ENCODE data around the gene ZNF239. TPM values are rescaled to one million over a fixed set of nuclear protein-coding genes. Genes with fewer than 3 reads are reported as not detected.
"Not testable (repeated sequence)": the region's sequence is repeated elsewhere in the genome, so short reads cannot be mapped to it uniquely, and the experiment has no call there.

ZNF239 gene
- total RNA-seq, 1 donor from 2014 or later = 5.5 TPM

DNA sequence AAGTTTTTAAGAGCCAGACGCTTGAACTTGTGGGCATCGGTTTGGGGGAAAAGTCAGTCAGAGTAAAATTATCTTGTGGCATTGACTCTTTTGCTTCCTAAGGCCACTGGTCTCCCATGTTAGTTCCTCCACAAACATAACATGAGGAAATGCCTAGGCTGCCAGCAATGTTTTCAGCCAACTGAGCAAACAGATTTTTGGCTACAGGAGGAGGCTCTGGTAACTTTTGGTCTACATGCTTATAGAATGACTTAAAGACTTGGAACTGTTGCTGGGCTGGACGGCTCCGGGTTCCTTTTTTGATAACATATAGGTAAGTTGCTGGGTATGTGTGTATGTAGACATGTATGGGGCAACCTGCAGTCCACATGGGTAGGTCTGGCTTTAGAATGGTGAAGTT, 9.6 kb upstream of the ZNF239 start:
- no peak for DNase-seq (ENCODE audit: low spot score)

DNA sequence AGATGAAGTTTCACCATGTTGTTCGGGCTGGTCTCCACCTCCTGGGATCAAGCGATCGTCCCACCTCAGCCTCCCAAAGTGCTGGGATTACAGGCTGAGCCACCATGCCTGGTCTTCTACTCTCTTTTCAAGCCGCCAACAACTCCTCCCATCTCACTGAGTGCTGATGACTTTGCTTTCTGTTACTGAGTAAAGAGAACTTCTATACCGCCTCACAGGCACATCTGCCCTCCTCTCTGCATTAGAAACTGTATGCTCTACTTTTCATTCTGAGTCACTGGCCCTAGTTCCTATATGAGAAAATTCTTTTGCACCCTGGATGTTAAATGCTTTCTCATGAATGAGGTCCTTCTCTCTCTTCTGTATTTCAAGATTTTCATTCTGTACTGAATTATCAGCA, 2.2 kb upstream of the ZNF239 start:
- DNase-seq (ENCODE audit: low spot score) = no peak

DNA sequence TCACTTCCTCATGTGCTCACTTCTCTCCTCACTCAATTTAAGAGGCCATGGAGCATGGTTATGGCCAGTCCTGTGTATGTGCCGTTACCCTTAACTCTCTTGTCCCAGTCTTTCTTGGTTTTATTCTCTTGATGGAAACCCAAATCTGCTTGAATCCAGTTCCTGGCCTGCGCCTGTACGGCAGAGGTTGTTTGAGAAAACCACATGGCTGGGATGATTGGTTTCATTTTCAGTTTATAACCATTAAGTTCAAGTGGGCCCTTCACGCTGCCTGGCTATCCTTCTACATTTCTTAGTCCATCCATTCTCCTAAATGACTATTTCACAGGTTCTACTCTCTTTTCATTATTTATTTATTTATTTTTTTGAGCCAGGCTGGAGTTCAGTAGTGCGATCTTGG, 1.6 kb upstream of the ZNF239 start:
- DNase-seq (ENCODE audit: low spot score) = no peak

DNA sequence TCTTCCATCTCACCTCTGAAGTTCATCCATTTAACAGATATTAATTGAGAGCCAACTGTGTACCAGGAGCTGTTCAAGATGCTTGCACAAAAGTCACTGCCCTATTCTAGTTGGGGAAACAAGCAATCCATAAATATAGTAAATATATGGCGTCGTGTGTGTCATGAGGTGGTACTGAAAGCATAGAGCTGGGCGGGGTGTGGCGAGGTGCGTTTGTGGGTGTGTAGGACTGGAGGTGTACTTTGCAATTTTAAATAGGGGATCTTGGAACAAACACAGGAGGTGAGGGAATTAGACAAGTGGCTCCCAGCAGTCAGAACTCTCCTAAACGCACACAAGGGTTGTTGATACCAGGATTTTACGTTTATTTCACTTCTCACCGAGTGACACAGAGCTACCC, 490 bp upstream of the ZNF239 start:
- DNase-seq (ENCODE audit: low spot score) = no peak

DNA sequence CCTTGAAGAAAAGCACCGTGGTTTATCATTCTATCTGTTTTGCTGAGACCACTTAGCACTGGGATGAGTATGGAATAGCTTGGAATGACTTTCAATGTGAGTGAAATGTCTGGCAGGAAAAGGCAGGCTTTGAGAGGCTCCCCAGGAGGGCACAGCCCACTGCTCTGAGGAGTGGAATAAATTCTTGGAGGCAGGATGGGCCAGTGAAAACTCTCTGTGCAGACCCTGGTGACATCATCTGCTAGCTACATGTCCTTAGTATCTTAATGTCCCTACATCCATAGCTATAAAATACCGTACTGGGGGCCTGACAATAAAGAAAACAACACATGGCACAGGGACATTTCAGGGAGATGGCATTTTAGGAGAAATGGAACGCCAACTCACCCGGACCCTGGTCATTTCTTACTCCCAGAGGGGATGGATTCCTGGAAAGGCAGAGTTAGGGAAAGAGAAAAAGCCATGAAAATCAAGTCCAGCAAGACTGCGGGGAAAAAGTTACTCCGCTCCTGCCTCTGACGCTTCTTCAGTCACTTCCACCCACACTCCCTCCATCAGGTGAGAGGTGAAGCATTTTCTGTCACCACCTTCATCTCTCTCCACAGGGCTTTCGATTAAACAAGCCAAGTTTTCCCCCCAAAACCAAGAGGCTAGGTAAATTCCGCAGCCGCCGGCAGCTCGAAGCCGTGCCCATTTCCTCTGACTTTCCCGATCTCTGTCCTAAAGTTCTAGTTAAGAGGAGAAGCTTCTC, 991 bp downstream of the ZNF239 start:
- DNase-seq (ENCODE audit: low spot score) = no peak

DNA sequence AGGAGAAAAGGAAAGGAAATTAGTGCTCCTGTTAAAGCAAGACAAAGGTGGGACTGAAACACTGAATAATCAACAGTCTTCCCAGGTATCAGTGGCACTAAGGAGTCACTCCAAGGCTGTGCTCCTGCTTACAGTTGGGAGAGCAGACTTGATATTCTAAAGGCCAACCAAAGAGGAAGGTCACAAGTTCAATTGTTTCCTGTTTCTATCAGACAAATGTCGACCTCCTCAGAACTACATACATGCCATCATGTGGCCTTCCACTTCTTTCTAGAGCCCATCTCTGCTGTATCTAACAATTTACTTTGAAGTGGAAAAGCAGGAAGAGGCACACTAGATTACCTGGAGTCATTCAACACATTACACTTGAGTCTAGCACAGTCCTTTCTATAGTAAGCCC, 3.4 kb downstream of the ZNF239 start:
- DNase-seq (ENCODE audit: low spot score) = no peak

DNA sequence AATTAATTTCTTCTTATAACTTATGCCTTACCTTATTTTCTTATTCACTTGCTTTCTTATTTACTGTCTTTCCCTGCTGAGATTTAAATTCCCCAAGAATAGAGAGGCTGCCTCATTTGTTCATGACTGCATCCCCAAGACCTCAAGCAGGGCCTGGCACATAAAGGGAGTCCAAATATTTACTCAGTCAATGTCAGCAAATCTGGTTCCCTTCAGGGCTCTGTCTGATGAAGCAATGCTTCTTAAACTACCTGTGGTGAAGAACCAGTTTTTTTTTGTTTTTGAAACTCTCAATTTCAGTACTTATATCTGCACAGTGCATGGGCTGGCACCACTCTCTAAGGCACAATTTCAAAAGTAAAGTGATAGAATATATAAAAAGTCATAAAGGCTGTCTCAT, 4.7 kb downstream of the ZNF239 start:
- DNase-seq (ENCODE audit: low spot score) = no peak

DNA sequence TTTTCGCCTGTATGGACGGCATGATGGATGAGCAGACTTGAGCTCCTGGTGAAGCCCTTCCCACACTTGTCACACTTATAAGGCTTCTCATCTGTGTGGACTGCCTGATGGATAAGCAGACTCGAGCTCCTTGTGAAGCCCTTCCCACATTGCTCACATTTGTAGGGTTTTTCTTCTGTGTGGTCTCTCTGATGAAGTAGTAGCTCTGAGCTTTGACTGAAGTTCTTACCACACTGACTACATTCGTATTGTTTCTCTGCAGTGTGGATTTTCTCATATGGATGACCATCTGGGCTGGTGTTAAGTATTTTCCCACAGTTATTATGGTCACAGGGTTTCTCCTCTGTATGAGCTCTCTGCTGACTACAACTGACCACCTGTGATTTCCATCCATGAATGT, 17.2 kb downstream of the ZNF239 start:
- DNase-seq (ENCODE audit: low spot score) = no peak

DNA sequence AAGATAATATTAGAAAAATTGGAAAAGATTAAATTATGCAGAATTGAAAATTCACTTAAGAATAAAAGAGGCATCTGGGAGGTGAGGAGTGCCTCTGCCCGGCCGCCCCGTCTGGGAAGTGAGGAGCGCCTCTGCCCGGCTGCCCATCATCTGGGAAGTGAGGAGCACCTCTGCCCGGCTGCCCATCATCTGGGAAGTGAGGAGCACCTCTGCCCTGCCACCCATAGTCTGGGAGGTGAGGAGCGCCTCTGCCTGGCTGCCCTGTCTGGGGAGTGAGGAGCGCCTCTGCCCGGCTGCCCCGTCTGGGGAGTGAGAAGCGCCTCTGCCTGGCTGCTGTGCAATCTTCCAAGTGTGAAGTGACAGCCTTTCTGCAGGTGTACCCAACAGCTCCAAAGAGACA, 30.7 kb downstream of the ZNF239 start:
- not testable (repeated sequence) for DNase-seq (ENCODE audit: low spot score)

DNA sequence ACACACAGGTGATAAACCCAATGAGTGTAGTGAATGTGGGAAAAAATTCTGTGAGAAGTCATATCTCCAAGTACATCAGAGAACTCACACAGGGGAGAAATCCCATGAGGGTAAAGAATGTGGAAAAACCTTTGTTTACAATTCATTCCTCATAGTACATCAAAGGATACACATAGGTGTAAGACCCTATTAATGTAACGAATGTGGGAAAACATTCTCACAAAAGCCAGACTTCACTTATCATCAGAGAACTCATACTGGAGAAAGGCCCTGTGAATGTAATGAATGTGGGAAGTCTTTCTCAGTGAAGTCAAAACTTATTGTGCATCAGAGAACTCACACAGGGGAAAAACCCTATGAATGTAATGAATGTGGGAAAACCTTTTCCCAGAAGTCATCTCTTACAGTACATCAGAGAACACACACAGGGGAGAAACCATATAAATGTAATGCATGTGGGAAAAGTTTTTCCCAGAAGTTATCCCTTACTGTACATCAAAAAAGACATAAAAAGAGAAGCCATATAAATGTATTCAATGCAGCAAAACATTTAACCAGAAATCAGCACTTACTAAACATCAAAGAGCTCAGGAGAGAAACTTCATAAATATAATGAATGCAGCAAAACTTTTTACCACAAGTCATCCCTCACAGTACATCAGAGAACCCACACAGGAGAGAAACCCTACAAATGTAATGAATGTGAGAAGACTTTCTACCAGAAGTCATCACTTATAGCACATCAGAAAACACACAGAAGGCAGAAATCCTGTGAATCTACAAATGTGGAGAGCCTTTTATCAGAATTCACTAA, 49.8 kb downstream of the ZNF239 start:
- no peak for DNase-seq (ENCODE audit: low spot score)

Other genes starting within 250 kb of the ZNF239 start
- not detected for gene FXYD4, start 203.0 kb downstream of the ZNF239 start, total RNA-seq
- gene HNRNPF, start 165.4 kb downstream of the ZNF239 start, total RNA-seq = 184 TPM
- gene ZNF487, start 137.5 kb downstream of the ZNF239 start, total RNA-seq = 3.9 TPM
- 2.1 TPM for gene ZNF485, start 31.8 kb upstream of the ZNF239 start, total RNA-seq
- 35.1 TPM for gene ZNF32, start 74.3 kb upstream of the ZNF239 start, total RNA-seq